Ovary (tissue), 10 donors: Measurements from ENCODE around the gene HDAC7. TPM values are rescaled to one million over a fixed set of nuclear protein-coding genes. Genes with fewer than 3 reads are reported as not detected.

ENCODE experiments used
- DNase-seq, 5 donors: peaks; one replicate each; pipeline ENCODE4 v3.0.0-alpha.2; 2019 to 2020
- H3K27ac ChIP-seq, 2 donors: fragments of 200-600 bp; one replicate each; pipeline versions ENCODE4 v1.5.1 to v1.8.0; 2019 to 2022
- H3K27me3 ChIP-seq: fragments of 200-600 bp; one replicate; pipeline ENCODE4 v1.8.0; 2022
- H3K36me3 ChIP-seq: fragments of 200-600 bp; sonication (generic); one replicate; pipeline ENCODE4 v1.5.1; 2019
- H3K4me1 ChIP-seq: one replicate; pipeline ENCODE4 v1.8.1; 2013; ENCODE audit warnings: mild to moderate bottlenecking, moderate library complexity; ENCODE audit not compliant: insufficient read depth
- H3K4me3 ChIP-seq: fragments of 200-600 bp; sonication (generic); one replicate; pipeline ENCODE4 v1.5.1; 2017
- H3K9me3 ChIP-seq, 2 donors: fragments of 200-600 bp in 1 of 2; sonication (generic) in 1 of 2; one replicate each; pipeline versions ENCODE4 v1.5.1 to v1.8.1; 2013 to 2019; ENCODE audit warnings: mild to moderate bottlenecking in 1 of 2, moderate library complexity in 1 of 2
- EP300 ChIP-seq: sonication (generic); formaldehyde crosslinking; IDR thresholded peaks from one replicate; pipeline ENCODE4 v1.6.1; 2017; ENCODE audit warnings: antibody characterized with exemption
- POLR2A ChIP-seq: fragments of 450-650 bp; IDR thresholded peaks from one replicate; pipeline ENCODE4 v1.6.1; 2017; ENCODE audit warnings: antibody characterized with exemption, mild to moderate bottlenecking, moderate library complexity
- WGBS, 3 donors: extraction: QIAGEN DNeasy Blood & Tissue Kit in 1 of 3; methylation state at CpG; one replicate each; pipeline versions ENCODE4 v1.1.5 to v1.1.7; 2013 to 2017; 5-methylcytosine and 5-hydroxymethylcytosine counted together
- intact Hi-C, 4 donors: fragments of 100-400 bp; cut with DNase I; formaldehyde crosslinking; loops; one replicate each; pipeline versions ENCODE4 v1.11.0 to v1.15.1; 2022 to 2023
- long read RNA-seq, 3 donors: library from polyadenylated mRNA in 2 of 3; unstranded in 2 of 3; transcript quantifications; one replicate each; pipeline ENCODE4 v2.0.0 and lab custom pipeline, GENCODE V29; 2021 to 2026
- polyA plus RNA-seq, 2 donors: library from polyadenylated mRNA; stranded (reverse); fragments of 200-250 nt in 1 of 2; fragments of 350-450 nt in 1 of 2; fragmentation: Illumina TruSeq in 1 of 2; extraction: RNeasy Lipid Tissue Mini Kit (QIAGEN cat#74804) in 1 of 2; gene quantifications; one replicate each; pipeline ENCODE4 v1.2.3, GENCODE V29; 2013 to 2014
- total RNA-seq, 7 donors: library from RNA; depleted of rRNA in 2 of 7; stranded (reverse); fragments of >200 nt in 2 of 7; fragmentation: NEBNext Ultra II Directional in 3 of 7; extraction: Animal tissue kit (Norgen Biotek cat#: 25700) in 3 of 7; gene quantifications; one replicate each; pipeline versions ENCODE4 v1.1.0 to v1.2.4, GENCODE V29; 2016 to 2023
- TF ChIP-seq, protein P1 (sequence below), 3 donors: fragments of 450-650 bp in 2 of 3; fragments of 200-600 bp in 1 of 3; IDR thresholded peaks; one replicate each; pipeline versions ENCODE4 v1.5.1 to v1.8.0; 2016 to 2022; ENCODE audit warnings: antibody characterized with exemption in 3 of 3, mild to moderate bottlenecking in 1 of 3
- donor health status: DM: no; HTN: no; CAD: no; lungs with moderate emphysema.
- donor health status: DM: no; HTN: no; CAD: no.
- donor health status: Bipolar disorder and iron deficiency.
- donor health status: DM: yes; HTN: yes; CAD: no.
- donor health status: DM: no; HTN: no; CAD: no.
- donor health status: DM: yes; HTN: yes; CAD: no.

Gene HDAC7
- total RNA-seq, result 100 to 1,000 TPM in 5 of 7 donors, 10 to 100 TPM in 2; 47.2 to 151 (median 103) TPM
- polyA plus RNA-seq, result 10 to 100 TPM; 40.1 to 79.4 TPM
- long read RNA-seq, donor 1, full-length matches to known transcripts, result 1 of 302 reads
- long read RNA-seq, donor 1, partial matches to known transcripts, result 226 of 302 reads
- long read RNA-seq, donor 1, other reads (novel, unspliced or antisense), result 75 of 302 reads
- long read RNA-seq, donor 2, full-length matches to known transcripts, result 3 of 8 reads
- long read RNA-seq, donor 2, partial matches to known transcripts, result 5 of 8 reads
- long read RNA-seq, donor 2, other reads (novel, unspliced or antisense), result 0 of 8 reads
- long read RNA-seq, donor 3, full-length matches to known transcripts, result 11 of 237 reads
- long read RNA-seq, donor 3, partial matches to known transcripts, result 172 of 237 reads
- long read RNA-seq, donor 3, other reads (novel, unspliced or antisense), result 54 of 237 reads

DNA sequence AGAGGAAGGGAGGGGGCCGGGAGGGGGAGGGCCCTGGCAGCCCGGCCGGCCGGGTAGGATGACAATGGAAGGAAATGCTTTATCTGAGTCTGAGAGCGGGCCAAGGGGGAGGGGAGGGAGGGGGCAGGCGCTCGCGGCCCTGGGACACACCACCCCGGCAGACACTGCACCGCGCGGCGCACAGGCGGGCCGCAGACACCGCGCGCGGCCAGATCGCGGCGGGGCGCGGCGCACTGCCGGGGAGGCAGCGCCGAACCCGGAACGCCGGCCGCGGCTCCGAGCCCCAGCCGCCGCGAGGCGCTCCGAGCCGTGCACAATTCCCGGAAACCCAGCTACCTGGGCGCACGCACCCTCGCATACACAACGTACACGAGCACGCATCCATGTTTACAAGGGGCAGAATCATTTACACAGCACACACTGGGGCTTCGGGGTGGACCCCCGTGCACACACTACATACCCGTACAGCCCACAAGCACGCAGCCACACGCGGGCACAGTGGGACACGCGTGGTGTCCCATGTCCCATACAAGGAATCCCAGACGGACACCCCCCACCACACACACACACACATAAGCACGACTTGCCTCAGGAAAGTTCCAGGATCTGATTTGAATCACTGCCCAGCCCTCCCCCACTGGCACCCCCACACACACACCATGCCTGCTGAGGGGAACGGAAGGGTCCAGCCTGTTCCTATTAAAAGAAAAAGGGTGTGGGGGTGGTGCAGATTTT, at the start of gene HDAC7:
Gene HDAC7 (minus strand): TSS at position 8 of the 735 bp plus-strand sequence. CDS start 118 bp downstream, outside the sequence.
- Histone ChIP-seq H3K9me3 (no peaks in the 10 kb centered on the region), H3K36me3 (no peaks in the 10 kb centered on the region), H3K4me3 (peak within 1 kb of the TSS; percentile 81), H3K4me1 (peaks cover 33% of the 10 kb centered on the region), H3K27me3 (no peaks in the 10 kb centered on the region), H3K27ac (peak within 1 kb of the TSS; percentile 93 to 96)
- DNase-seq, result peak; percentile 85 to 92 (median 91)
- intact Hi-C loops, result loop anchor here in 3 of 4 donors (10.0 kb wide), 2 partner anchors 105 to 735 kb away; no protein-coding TSS in a partner anchor
- 0 to 1% (median 1%) methylated on average over 45 to 58 of the region's 58 CpGs for WGBS, 3 donors
- TF ChIP-seq, protein P1, sequence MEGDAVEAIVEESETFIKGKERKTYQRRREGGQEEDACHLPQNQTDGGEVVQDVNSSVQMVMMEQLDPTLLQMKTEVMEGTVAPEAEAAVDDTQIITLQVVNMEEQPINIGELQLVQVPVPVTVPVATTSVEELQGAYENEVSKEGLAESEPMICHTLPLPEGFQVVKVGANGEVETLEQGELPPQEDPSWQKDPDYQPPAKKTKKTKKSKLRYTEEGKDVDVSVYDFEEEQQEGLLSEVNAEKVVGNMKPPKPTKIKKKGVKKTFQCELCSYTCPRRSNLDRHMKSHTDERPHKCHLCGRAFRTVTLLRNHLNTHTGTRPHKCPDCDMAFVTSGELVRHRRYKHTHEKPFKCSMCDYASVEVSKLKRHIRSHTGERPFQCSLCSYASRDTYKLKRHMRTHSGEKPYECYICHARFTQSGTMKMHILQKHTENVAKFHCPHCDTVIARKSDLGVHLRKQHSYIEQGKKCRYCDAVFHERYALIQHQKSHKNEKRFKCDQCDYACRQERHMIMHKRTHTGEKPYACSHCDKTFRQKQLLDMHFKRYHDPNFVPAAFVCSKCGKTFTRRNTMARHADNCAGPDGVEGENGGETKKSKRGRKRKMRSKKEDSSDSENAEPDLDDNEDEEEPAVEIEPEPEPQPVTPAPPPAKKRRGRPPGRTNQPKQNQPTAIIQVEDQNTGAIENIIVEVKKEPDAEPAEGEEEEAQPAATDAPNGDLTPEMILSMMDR (IDR thresholded peaks at IDR 0.05), result peak in 1 of 3 donors; percentile 26
- TF ChIP-seq POLR2A, result peak; percentile 72
- TF ChIP-seq EP300, result no peak

DNA sequence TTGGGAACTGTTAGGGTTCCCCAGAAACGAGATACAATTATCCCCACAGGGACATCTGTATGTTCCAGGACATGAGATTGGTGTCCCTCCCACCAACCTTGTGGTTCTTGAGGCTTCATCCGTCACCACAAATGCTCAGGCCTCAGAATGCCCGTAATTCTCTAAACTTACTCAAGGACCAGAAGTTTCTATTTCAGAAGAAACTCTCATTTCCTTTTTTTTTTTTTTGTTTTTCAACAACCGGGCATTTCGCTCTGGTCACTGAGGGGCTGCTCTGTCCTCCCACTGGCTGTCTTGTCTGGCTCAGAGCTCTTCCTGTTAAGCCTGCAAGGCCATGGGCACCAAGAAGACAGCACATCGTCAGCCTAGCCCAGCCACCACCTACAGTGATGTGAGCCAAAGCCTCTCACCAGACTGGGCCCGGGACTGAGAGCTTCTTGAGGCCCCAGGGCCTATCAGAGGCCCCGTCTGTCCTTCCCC, 48.9 kb upstream of the HDAC7 start:
- H3K4me1 ChIP-seq, result peaks cover 3% of the 10 kb centered on the region
- intact Hi-C loops, result no loop called here
- no peak overlapping the region for H3K27ac ChIP-seq
- no peaks in the 10 kb centered on the region for H3K36me3 ChIP-seq
- H3K27me3 ChIP-seq, result no peaks in the 10 kb centered on the region
- TF ChIP-seq EP300, result no peak
- TF ChIP-seq, protein P1 (IDR thresholded peaks at IDR 0.05), result no peak
- no peak for TF ChIP-seq POLR2A
- WGBS, 3 donors, result 84 to 92% (median 87%) methylated on average over 8 of the region's 8 CpGs
- H3K4me3 ChIP-seq, result no peak overlapping the region
- DNase-seq, result no peak
- H3K9me3 ChIP-seq, result no peaks in the 10 kb centered on the region

DNA sequence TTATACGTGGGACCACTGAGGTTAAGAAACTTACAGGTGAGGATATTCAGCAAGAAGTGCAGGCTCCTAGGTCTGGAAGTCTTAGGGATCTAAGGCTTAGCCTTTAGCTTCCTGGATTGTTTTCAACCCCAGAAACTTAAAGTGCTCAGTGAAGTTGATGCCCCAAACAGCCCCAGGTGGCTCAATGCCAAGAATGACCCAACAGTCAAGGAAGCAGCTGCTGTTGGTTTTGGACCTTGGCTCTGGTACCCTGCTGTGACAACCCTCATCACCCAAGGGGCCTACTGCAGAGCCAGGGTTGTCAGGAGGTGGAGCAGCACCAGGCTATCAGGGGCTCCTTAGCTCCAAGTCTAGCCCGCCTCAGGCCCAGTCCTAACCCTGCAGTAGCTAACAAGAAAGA, 48.3 kb upstream of the HDAC7 start:
- TF ChIP-seq EP300 (no peak), POLR2A (no peak)
- TF ChIP-seq, protein P1 (IDR thresholded peaks at IDR 0.05), result no peak

DNA sequence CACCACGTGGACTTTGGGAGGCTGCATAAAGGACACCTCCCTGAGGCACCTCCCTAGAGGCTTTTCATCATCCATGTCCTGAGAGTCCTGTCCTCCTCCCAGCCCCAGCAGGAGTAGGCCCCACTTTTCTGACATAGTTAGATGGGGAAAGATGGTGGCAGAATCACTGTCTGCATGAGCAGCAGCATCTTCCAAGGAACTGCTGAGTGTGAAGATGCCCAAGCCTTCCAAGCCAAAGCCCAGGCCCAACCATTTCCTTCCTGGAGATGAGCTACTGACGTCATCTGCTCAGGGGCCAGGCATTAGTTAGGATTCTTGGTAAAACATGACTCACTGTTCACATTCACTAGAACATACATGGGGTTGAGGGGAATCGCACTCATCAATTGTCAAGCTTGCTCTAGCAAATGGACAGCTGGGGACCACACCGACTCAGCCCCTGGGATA, 47.8 kb upstream of the HDAC7 start:
- H3K36me3 ChIP-seq, result no peaks in the 10 kb centered on the region
- 82 to 83% (median 83%) methylated on average over 4 of the region's 4 CpGs for WGBS, 3 donors
- TF ChIP-seq POLR2A, result no peak
- TF ChIP-seq, protein P1 (IDR thresholded peaks at IDR 0.05), result no peak
- no peak for TF ChIP-seq EP300
- intact Hi-C loops, result no loop called here
- no peak overlapping the region for H3K4me3 ChIP-seq
- peaks cover 3% of the 10 kb centered on the region for H3K4me1 ChIP-seq
- no peaks in the 10 kb centered on the region for H3K9me3 ChIP-seq
- no peak overlapping the region for H3K27ac ChIP-seq
- no peaks in the 10 kb centered on the region for H3K27me3 ChIP-seq
- DNase-seq, result no peak

More for the DNA sequence above, 48.3 kb upstream of the HDAC7 start:
- no peak overlapping the region for H3K4me3 ChIP-seq
- no peaks in the 10 kb centered on the region for H3K9me3 ChIP-seq
- H3K36me3 ChIP-seq, result no peaks in the 10 kb centered on the region
- 85 to 95% (median 93%) methylated on average over 2 of the region's 2 CpGs for WGBS, 3 donors
- H3K4me1 ChIP-seq, result peaks cover 3% of the 10 kb centered on the region
- H3K27ac ChIP-seq, result no peak overlapping the region
- no peaks in the 10 kb centered on the region for H3K27me3 ChIP-seq
- DNase-seq, result no peak
- intact Hi-C loops, result no loop called here
